ENCODE measurements around the gene BCL2A1.
"Not testable (repeated sequence)": the region's sequence is repeated elsewhere in the genome, so short reads cannot be mapped to it uniquely, and the experiment has no call there.

BCL2A1 gene

DNA sequence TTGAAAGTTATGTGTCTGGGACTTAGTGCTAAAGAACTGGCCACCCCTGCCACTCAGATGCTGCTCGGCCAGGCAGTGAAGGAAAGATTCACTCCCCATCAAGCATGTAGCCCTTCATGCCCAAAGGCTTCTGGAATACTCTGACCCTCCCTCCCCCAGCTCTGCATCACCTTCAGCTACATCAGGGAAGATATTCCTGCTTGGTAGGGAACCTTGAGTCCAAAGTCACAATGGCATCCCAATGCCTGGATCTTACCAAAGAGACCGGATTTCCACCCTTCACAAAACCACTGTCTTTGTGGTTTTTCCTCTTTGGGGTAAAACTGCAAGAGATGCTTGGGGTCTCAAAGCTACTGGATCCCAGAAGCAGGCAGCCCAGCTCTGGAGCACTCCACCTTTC lies 18.2 kb upstream of the BCL2A1 start:
- no peak for DNase-seq (ENCODE audit: low read depth)

DNA sequence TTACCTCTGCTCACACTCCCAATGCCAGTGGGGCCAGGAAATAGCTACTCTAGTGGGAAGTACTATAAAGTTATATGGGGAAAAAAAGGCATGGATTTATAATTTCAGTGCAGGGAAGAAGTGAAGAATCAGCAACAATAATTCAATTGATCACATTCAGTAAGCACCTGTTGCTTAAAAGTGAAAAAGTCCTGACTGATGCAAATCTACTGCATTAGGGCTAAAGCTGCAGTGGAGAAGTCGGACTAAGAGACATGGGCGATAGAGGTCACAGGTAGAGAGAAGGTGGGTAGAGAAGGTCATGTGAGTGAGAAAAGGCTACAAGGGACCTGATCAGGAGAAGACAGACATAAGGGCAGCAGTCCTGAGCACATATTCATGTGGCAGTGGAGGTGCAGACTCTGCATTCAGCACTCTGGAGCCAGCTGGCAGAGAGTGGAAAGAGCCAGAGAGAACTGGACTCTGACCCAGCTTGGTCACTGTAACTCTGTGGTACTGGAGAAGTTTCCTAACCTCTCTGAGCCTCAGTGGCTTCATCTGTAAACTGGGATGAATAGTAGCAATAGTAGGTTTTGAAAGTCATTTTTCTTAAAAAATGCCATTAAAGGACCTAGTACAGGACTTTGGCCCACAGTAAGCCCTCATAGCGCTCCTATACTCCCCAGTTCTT lies 17.6 kb upstream of the BCL2A1 start:
- no peak for DNase-seq (ENCODE audit: low read depth)

DNA sequence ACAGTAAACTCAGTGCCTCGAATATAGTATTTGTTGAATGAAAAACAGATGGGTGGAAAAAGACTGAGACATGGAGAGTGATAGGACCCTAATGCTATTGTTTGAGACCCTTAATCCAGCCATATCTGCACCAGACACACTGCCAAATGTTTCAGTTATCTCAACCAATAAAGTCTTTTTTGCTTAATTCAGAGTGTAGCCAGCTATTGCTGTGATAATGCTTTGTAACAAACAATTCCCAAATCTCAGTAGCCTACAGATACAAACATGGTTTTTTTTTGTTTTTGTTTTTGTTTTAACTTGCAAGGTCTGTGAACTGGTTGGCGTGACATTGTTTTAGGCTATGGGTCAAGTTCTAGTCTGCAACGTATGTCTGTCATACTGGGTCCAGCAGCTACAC lies 17.0 kb upstream of the BCL2A1 start:
- DNase-seq (ENCODE audit: low read depth), result no peak

- no peak for DNase-seq (ENCODE audit: low read depth)
Observed at GRCh38 chr15:79987569-79987955, 16.6 kb upstream of the BCL2A1 start.

GRCh38 chr15:79981831-79982455 lies 10.9 kb upstream of the BCL2A1 start:
- no peak for DNase-seq (ENCODE audit: low read depth)

- no peak for DNase-seq (ENCODE audit: low read depth)
Observed at GRCh38 chr15:79978655-79979514, 7.9 kb upstream of the BCL2A1 start.

DNA sequence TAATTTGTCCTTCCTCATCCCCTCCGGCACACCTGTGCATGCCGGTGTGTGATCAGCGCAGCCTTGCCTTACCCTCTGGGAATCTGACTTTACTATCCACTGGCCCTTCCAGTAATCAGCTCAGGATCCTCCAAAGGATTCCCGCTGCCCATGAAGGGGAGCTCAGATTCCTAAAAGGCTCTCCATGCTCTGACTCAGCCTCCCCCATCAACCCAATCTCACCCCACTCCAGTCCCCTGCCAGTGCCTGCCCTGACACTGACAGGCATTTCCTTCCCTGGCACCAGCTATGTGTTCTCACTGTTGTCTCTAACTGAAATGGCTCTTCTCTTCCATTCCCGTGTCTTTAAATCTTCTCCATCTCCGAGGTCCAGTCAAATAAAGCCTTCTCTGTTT lies 7.3 kb upstream of the BCL2A1 start:
- no peak for DNase-seq (ENCODE audit: low read depth)

GRCh38 chr15:79977431-79978054 lies 6.5 kb upstream of the BCL2A1 start:
- DNase-seq (ENCODE audit: low read depth), result no peak

DNA sequence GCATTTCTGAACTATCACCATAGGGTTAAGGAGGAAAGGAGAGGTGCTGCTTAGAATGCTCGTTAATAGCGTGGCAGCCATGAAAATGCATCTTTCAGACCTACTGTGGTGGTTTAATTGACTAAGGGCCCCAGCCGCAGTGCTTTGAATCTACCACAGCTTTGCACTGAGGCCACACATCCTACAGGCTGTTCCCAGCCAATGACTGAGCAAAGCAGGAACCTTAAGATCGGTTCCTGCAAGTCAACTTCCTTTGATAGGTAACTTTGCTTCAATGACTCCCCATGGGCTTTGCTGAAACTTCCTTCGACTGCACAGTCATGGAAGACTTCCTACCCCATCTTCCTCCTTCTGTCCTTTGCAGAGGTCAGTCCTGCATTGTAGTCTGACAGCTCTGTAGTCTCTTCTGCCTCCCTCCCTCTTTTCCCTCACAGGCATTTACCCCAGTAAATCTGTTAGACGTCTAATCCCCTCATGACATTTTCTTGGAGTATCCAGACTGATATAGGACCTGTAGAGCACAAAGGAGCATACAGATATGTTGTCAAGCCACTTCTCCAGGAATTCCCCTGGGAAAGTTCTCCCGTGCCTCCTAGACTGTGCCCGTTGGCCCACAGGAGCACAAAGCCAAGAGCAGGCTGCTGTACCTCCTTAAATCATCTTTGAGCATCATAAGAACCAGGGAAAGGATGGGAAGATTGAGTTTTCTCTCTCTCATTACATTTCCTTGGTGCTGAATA lies 2.6 kb upstream of the BCL2A1 start:
- no peak for DNase-seq (ENCODE audit: low read depth)

DNA sequence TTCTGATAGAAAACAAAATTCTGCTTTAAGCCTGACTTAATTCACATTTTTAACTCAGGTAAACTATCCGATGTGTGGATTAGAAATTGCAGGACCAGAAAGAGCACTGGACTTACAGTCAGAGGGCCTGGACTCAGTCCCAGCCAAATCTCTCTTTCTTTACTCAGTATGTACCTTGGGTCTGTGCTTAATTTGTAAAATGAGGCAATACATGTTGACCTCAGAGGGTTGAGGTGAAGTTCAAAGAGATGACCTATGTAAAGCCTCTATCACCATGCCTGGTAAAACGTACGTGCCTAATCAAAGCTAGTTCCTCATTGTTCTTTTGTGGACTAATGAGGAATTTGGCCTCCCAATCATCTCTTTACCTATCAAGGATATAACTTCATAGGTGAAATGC lies 1.9 kb upstream of the BCL2A1 start:
- no peak for DNase-seq (ENCODE audit: low read depth)

DNA sequence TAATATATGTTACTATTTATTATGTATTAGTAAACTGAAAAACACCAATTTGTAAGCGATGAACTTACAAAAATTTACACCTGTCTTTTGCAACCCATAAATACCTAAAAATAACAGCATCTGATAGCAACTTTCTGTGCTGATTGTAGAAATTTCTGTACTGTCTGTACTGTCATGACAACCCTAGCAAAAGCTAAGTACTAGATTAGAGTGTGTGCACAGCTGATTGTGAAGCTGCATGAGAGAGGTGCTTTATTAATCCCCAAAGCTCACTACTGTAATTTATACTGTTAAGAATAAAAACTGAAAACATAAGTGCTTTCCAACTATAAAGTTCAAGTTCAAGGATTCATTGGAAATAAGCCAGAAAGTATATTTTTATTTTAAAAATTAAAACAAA lies 815 bp downstream of the BCL2A1 start:
- DNase-seq (ENCODE audit: low read depth), result no peak

GRCh38 chr15:79969146-79969545 lies 1.9 kb downstream of the BCL2A1 start:
- no peak for DNase-seq (ENCODE audit: low read depth)

DNA sequence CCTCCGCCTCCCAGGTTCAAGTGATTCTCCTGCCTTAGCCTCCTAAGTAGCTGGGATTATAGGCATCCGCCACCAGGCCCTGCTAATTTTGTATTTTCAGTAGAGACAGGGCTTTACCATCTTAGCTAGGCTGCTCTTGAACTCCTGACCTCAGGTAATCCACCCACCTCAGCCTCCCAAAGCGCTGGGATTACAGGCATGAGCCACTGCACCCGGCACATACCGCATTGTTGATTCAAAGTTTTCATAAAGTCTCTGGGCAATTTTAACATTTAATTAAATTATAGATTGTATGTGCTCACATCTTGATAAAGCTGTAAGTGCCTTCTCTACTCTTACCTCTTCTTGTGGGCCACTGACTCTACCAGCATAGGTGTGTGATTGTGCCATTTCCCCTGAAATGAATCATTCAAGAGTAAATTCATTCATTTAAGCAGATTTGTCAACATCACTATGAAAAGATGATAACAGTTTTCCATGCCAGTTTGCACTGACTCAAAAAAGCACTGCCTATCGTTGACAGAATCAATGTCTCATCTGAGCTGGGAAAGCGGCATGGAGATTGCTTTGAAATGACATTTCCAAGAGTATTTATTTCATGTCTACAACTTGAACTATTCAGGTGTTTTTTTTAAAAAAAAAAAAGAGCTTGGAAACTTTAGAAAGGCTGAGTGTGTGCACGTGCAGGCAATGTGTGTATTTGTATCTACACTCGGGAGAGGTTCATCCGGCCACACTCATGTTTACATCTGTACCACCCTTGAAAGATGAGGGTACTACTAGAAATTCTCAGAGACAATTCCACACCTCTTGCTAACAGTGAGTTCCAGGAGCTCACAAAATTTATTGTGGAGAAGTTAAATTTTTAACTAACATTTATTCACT lies 3.5 kb downstream of the BCL2A1 start:
- DNase-seq (ENCODE audit: low read depth), result no peak

GRCh38 chr15:79966634-79967297 lies 4.2 kb downstream of the BCL2A1 start:
- no peak for DNase-seq (ENCODE audit: low read depth)

- no peak for DNase-seq (ENCODE audit: low read depth)
Observed at GRCh38 chr15:79965846-79966630, 5.0 kb downstream of the BCL2A1 start.

- no peak for DNase-seq (ENCODE audit: low read depth)
Observed at GRCh38 chr15:79964232-79964805, 6.7 kb downstream of the BCL2A1 start.

DNA sequence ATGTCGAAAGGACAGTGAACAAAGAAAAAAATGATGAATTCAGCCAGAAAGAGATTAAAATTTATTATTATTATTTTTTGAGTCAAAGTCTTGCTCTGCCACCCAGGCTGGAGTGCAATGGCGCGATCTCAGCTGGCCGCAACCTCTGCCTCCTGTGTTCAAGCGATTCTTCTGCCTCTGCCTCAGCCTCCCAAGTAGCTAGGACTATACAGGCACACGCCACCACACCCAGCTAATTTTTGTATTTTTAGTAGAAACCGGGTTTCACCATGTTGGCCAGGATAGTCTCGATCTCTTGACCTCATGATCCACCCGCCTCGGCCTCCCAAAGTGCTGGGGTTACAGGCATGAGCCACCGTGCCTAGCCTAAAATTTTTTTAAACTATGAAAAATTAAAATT lies 8.1 kb downstream of the BCL2A1 start:
- DNase-seq (ENCODE audit: low read depth), result not testable (repeated sequence)

DNA sequence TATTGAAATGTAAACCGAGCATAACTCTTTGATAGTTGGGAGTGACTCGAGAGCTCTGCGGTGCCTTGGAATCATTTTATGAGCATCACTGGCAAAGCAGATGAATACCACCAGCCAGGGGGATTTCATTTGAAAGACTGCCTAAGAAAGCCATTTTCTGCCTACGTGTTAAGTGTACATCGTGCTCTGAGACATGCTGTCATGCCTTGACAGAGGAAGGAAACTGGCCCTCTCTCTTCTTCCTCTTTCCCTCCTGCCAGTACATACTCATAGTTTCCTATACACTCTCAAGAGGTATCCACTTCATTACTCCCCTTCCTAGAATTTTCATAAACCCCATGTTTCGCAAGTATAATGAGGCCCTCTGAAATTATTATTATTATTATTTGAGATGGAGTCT lies 8.8 kb downstream of the BCL2A1 start:
- DNase-seq (ENCODE audit: low read depth), result no peak

DNA sequence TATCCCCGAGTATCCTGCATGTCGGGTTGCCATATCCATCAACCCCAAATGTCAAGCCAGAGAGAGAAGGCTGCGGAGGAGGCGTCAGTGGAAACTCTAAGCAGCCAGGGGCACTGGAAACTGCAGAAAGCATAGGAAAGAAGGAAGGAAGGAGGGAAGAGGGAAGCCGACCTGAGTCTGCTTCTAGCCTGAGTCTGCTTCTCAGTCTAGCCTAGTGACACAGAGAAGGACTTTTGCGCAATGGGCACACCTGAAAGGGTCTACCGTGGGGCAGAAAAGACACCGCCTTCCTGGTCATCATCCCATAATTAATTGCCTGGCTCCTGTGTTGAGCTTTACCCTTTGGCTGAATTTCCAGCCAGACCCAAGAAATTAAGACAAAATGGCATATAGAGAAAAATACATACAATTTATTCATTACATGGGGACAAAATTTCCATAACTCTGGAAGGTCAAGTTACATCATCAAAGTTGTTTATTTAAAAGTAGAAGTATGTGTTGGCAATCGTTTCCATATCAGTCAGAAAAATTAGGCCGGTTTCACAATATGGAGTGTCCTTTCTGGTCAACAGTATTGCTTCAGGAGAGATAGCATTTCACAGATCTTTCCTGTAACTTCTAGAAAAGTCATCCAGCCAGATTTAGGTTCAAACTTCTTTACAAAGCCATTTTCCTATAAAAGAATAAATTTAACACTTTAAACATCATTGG lies 10.3 kb downstream of the BCL2A1 start:
- no peak for DNase-seq (ENCODE audit: low read depth)

All from stimulated activated CD8-positive, alpha-beta memory T cell treated with anti-CD3 and anti-CD28 coated beads, Interleukin-12 subunit alpha, Interleukin-12 subunit beta, amount 100 ng/mL, for 4 hours (primary cell).